Medulla oblongata (tissue), 1 donor: Measurements from ENCODE around the gene CRTC1.
A peak's percentile ranks its signal among the peaks of the same experiment; 100 is the strongest.
"Not testable (repeated sequence)": the region's sequence is repeated elsewhere in the genome, so short reads cannot be mapped to it uniquely, and the experiment has no call there.

Experiments used
- DNase-seq: peaks from one replicate; pipeline ENCODE4 v3.0.0-alpha.2; 2015; ENCODE audit errors: extremely low spot score

CRTC1 gene

GRCh38 chr19:18800079-18800478, 116.6 kb downstream of the CRTC1 start:
- DNase-seq: no peak

DNA sequence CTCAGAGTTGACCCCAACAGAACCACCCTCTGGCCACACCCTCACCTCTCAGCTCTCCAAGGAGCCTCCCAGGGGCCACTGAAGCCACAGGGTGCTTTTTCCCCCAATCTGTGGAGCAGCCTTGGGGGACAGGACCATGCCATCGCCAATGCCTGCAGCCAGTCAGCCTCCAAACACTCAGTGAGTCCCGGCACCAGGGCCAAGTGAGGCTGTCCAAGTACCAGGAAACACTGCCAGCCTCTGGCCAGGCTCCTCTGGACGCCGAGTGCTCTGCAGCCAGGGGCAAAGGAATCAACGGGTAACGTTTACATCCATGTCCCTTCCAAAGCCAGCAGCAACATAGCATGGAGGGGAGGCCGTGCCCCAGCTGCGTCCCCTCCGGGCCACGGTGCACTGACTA, 117.2 kb downstream of the CRTC1 start:
- DNase-seq: peak; percentile 22

GRCh38 chr19:18802354-18802753, 118.9 kb downstream of the CRTC1 start:
- no peak for DNase-seq

DNA sequence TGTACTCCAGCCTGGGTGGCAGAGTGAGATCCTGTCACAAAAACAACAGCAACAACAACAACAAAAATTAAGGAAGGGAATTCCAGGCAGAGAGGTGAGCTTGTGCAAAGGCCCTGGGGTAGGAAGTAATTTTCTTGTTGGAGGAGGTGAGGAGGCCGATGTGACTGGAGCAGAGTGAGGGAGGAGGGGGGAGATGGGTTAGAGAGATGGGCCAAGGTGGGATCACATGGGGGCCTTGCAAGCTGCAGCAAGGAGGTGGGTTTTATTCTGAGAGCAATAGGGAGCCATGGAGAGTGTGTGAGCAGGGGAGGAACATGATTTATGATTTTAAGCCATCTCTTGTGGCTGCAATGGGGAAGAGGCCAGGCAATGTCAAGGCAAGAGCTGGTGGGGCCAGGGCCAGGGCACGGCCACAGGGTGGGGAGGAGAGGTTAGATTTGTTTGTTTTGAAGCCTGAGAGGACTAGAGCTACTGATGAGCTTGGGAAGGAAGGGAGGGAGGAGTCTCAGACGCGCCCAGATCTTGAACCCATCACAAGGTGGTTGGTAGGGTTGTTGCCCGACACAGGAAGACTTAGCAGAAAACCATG, 120.2 kb downstream of the CRTC1 start:
- DNase-seq: no peak

DNA sequence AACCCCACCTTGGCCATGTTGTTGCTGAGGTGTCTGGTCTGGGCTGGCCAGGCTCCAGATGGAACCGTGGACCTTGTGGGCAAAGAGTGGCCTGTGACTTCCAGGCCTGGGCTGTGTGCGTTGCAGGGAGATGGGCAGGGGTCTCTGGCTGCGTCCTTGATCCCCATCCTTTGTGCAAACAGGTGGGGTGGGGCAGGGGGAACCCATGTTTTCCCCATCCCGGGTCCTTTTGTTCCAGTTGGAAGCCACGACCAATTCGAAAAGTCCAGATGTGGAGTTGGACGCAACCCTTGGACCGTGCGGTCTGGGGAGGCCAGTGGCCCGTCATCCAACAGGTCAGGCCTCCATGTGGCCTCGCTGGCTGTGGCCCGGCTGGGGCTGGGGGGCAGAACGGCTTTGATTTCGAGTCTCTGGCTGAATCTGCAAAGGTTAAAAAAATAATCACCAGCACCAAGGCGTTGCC, 120.7 kb downstream of the CRTC1 start:
- no peak for DNase-seq

DNA sequence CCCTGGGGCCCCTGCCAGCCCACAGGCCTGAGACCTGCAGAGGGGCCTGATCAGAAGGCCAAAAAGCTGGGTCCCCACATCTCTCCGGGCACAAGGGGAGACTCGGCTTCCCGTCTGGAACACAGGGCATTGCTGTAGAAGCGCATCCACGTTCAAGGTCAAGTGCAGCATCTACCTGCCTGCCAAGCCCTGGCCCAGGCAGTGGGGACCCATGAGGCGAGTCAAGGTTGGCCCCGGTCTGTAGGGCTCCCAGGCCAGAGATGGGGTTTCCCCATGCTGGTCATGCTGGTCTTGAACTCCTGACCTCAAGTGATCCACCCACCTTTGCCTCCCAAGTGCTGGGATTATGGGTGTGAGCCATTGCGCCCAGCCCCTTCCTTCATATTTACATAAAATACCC, 121.2 kb downstream of the CRTC1 start:
- no peak for DNase-seq

GRCh38 chr19:18807861-18808331, 124.4 kb downstream of the CRTC1 start:
- no peak for DNase-seq

- peak; percentile 36 for DNase-seq
These were observed 125.8 kb downstream of the CRTC1 start for GRCh38 chr19:18809149-18809868.

GRCh38 chr19:18811638-18812037, 128.2 kb downstream of the CRTC1 start:
- not testable (repeated sequence) for DNase-seq

DNA sequence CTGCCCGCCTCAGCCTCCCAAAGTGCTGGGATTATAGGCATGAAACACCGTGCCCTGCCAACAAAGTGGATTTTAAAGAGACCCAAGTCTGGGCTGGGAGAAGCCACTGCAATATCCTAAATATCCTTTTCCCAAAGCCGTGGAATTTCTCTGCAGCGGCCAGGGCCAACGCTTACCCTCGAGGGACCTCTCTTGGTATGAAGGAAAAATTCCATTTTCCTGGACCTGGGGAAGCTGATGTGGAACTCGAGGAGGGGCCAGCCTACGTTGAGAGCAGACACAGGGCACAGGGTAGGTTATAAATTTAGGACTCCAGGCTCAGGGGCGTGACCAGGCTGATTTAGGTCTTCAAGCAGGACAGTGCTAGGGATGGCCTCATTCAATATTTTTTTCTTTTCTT, 130.6 kb downstream of the CRTC1 start:
- no peak for DNase-seq

DNA sequence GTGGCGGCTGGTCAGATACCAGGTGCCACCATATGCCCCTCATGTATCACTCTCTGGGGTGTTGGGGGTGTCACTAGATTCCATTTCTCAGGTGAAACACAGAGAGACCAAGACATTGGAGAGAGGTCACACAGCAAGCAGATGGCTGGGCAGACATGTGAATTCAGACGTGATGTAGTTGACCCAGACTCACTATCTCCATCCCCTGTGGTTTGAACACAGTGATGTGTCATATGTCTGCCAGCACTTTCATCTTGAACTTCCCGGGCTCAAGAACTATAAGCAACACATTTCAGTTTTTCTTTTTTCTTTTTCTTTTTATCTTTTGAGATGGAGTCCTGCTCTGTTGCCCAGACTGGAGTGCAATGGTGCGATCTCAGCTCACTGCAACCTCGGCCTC, 132.2 kb downstream of the CRTC1 start:
- DNase-seq: no peak

DNA sequence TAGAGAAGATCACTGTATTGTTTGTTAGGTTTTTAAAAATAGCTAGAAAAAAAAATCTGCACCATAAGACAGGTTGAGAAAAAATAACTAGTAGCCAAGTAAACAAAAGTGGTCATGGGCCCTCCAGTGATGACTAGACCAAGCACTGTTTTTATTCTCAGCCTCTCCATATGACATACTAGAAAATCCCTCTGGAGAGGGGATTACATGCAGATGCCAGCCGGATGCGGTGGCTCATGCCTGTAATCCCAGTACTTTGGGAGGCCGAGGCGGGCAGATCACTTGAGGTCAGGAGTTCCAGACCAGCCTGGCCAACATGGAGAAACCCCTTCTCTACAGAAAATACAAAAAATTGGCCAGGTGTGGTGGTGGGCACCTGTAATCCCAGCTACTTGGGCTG, 133.2 kb downstream of the CRTC1 start:
- DNase-seq: not testable (repeated sequence)

DNA sequence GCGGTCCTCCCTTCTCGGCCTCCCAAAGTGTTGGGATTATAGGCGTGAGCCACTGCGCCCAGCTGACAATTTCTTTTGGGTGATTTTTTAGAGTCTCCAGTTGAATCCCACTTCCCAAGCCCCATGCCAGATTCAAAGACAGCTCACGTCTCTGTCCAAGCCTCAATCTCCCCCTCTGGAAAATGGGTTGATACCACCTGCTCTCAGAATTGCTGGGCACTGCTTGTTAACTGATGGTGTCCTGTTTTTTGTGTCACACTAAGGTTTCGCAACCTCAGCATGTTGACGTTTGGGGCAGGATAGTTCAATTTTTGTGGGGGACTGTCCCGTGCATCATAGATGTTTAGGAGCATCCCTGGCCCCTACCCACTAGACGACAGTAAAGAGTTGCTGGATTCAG, 134.1 kb downstream of the CRTC1 start:
- no peak for DNase-seq

DNA sequence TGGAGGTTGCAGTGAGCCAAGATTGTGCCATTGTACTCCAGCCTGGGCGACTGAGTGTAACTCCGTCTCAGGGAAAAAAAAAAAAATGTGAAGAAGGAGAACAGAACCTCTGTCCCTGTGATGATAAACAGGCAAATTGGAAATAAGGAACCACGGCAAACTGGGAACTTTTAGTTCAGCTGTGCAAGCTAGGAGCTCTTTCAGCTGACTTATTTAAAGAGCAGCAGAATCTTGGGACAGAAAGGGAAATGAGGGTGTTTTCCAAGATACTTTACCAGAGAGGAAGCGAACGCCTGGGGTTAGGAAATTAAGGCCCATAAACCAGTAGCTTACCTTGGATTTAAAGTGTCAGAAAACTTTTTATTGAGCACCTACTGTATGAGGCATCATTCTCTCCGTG, 145.3 kb downstream of the CRTC1 start:
- no peak for DNase-seq

- no peak for DNase-seq
These were observed 147.0 kb downstream of the CRTC1 start for GRCh38 chr19:18830488-18830887.

DNA sequence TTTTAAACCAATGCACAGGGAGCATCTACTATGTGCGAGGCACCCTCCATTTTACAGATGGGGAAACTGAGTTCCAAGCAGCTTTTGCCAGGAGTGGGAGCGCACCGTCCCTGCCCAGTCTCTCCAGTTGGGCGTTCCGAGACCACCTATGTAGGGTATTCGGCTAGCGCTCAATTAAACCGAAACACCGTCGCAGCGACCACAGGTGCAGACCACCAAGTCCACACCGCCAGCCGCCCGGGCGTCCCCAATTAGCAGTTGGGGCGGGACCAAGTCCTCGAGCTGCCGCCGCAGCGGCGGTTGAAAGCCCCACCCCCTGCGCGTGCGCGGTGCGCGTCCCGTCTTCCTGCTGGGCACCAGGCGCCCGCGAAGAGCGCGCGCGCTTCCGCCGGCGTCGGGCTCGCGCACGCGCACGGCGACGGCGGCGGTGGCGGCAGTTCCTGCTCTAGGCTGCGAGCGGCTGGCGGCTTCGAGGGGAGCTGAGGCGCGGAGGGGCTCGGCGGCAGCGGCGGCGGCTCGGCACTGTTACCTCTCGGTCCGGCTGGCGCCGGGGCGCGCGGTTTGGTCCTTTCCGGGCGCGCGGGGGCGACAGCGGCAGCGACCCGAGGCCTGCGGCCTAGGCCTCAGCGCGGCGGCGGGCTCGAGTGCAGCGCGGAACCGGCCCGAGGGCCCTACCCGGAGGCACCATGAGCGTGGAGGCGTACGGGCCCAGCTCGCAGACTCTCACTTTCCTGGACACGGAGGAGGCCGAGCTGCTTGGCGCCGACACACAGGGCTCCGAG, 148.2 kb downstream of the CRTC1 start, which contains the start of gene UPF1:
Gene UPF1, plus strand, starts transcription at position 436 of the 782 bp plus-strand sequence. Its CDS starts 251 bp downstream, at position 687.
- peak; percentile 94 for DNase-seq
